ENCODE results near the gene KRTAP2-3.
"Not testable (repeated sequence)": the region's sequence is repeated elsewhere in the genome, so short reads cannot be mapped to it uniquely, and the experiment has no call there.

The KRTAP2-3 gene

DNA sequence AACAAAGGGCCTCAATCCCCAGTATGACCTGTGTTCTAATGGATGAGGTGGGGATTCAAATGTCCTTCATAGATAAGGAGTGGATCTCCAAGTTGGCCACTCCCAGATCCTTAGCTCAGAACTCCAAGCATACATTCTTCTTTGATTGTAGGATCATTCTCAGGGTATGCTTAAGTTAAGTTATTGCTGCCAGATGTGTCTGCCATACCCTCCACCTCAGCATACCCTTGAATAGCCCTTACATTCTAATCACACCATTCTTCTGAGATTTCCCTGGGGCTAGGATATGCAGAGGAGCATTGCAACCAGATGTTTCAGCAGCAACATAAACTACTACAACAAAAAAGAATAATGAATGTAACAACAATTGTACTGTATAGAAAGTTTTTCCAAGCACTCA lies 7.4 kb upstream of the KRTAP2-3 start:
- no peak for DNase-seq (ENCODE audit: low read depth)

DNA sequence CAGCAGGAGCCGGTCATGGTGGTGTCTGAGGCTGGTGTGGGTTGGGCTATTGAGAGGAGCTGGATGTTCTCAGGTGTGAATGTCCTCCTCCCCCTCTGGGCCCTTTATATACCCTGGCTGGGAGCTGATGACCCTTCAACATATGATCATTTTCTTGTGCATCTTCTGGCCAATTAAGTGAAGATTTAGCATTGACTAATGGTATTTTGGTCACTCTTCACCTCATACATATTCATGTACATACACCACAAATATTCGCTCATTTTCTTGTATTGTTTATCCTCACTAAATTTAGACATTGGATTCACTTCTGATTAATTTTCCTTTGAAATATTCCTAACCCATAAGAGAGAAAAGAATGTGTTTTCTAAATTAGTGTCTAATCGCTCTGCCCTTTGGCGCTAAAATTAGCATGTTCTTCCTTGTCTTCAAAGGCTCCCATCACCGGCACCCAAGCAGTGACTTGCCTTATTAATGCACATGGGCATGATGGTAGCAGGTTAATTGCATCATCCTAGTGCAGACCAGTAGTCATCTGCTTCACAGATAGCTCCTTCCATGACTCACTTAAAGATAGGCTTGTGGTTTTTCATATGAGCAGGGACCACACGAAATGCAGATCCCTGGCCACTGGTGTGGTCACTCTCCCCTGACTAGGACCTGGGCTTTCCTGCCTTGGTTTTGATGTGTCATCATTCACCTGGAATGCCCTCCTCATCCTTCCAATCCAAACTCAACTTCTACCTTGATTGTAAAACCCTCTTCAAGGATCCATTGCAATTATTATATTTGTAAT lies 6.1 kb upstream of the KRTAP2-3 start, which contains the start of gene KRTAP2-4:
Gene KRTAP2-4 (minus strand): TSS at position 51 of the 796 bp plus-strand sequence. CDS start 34 bp downstream, at position 17.
- DNase-seq (ENCODE audit: low read depth): no peak

DNA sequence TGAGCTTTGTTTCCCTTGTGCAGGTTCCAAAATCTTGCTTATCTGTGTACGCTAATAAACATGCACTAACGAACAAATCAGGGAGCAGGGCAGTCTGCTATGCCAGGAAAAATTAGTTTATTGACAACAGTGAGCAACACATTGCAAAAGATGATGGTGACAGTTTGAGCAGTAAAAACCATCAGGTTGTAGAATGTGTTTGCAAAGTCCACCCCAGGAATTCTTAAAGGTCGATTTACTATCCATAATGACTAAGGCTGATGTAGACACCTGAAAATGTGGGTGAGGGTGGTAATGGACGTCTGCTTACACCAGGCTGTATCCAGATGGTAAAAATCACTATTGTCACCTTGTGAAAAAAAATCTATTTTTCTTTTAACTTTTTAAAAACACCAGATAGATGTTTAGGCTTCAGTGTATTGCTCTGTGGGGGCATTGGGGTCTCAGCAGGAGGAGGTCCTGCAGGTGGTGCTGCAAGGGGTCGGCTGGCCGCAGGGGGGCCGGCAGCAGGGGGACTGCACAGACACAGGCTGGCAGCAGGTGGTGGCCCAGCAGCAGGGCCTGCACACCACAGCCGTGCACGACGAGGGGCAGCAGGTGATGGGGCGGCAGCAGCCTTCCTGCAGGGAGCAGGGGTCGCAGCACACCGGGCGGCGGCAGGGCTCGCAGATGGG lies 5.2 kb upstream of the KRTAP2-3 start:
- not testable (repeated sequence) for DNase-seq (ENCODE audit: low read depth)

DNA sequence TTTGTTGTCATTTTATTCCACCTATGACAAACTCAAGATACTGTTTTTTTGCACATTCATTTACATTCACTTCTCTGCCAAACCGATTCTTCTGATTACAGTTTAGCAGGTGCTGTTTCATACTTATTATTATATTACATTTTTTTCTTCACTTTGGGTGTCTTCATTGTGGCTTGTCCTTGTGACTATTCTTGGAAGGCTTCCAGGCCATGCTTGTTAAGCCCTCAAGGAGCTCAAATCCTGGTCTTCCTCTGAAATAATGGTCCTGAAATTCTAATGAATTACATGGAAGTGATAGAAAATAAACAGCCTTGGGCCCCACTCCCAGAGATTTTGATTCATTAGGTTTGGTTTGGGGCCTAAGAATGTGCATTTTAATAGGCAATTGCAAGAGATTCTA lies 4.4 kb upstream of the KRTAP2-3 start:
- no peak for DNase-seq (ENCODE audit: low read depth)

DNA sequence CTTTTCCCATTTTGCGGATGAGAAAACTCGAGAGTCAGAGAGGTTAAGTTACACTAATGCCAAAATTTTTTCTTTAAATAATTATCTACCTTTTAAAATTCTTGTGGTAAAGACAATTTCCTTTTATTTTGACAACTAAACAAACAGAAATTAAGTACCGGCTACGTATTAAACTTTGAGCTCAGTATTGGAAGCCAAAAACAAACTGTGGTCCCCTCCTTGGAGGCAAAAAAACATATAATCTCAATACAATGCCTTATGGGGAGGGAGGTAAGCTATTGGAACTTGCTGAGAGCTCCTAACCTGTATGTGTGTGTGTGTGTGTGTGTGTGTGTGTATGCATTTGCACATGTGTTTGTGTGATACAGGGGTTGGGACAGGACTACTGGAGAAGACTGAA lies 3.5 kb upstream of the KRTAP2-3 start:
- no peak for DNase-seq (ENCODE audit: low read depth)

DNA sequence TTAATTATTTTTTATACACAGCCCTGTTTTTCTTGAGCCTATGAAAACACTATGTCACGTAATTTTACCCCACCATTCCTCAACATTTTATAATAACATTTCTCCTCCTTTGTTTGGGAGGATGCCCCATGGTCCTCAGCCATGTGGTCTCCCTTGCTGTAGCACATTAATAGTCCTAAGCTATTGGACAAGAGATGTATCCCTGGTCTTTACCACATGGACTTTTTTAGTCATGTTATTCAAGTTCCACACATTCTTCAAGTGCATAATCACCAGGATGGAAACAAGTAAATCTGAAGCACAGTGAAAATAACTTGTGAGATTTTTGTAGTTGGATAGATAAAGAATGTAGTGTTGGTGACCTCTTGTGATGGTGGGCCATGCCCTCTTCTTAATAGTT lies 2.0 kb upstream of the KRTAP2-3 start:
- DNase-seq (ENCODE audit: low read depth): no peak

DNA sequence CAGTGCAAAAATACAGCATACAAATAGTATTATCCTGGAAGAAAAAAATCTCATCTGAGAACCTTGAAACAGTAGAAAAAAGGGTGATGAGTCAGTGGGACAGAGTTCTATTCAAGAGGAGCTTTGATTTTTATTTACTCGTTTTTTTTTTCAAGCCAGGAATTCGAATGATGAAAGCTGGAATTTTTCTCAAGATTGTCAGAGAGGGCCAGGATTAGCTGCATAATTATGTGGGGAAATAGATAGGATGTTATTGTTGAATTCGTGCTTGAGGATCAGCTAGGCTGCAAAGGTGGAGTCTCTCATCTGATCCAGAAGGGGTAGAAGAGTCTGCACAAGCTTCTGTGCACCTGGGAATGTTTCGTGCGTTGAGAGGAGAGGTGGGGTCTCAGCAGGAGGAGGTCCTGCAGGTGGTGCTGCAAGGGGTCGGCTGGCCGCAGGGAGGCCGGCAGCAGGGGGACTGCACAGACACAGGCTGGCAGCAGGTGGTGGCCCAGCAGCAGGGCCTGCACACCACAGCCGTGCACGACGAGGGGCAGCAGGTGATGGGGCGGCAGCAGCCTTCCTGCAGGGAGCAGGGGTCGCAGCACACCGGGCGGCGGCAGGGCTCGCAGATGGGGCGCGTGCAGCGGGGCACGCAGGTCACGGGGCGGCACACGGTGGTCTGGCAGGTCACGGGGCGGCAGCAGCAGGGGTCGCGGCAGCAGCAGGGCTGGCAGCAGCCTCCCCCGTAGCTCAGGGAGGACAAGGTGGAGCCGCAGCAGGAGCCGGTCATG lies 450 bp downstream of the KRTAP2-3 start:
- not testable (repeated sequence) for DNase-seq (ENCODE audit: low read depth)

DNA sequence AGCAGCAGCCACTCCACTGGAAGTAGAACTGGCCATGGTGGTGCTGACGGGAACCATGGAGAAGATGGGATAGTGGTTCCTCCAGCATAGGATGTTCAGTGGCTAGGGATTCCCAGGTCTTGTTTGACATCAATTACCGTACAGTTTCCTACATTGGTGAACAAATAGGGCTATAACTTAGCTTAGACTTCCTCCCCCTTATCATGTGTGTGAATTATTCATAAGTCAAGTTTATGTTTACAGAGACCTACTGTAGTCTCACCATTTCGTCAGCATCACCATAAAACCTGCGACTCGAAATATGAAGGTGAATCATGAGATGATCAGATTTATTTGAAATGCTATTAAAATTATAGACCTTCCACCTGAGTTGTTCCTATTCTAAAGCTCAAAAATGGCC lies 1.2 kb downstream of the KRTAP2-3 start:
- no peak for DNase-seq (ENCODE audit: low read depth)

DNA sequence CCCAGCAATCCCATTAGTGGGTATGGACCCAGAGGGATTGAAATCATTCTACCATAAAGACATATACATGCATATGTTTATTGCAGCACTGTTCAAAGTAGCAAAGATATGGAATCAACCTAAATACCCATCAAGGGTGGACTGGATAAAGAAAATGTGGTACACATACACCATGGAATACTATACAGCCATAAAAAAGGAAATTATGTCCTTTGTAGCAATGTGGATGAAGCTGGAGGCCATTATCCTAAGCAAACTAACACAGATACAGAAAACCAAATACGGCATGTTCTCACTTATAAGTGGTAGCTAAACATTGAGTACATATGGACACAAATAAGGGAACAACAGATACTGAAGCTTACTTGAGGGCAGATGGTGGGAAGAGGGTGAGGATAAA lies 2.4 kb downstream of the KRTAP2-3 start:
- no peak for DNase-seq (ENCODE audit: low read depth)

DNA sequence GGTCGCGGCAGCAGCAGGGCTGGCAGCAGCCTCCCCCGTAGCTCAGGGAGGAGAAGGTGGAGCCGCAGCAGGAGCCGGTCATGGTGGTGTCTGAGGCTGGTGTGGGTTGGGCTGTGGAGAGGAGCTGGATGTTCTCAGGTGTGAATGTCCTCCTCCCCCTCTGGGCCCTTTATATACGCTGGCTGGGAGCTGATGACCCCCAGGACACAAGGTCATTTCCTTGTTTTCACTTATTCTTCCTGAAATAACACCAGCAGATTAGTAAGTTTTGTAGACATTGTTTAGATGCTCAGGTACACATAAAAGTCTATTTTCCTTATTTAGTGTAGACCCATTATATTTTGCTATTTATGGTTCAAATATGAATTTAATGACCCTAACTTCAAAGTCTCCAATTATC lies 4.8 kb downstream of the KRTAP2-3 start, which contains the start of gene KRTAP2-2:
Gene KRTAP2-2 (minus strand): TSS at position 101 of the 400 bp plus-strand sequence. CDS start 19 bp downstream, at position 82.
- DNase-seq (ENCODE audit: low read depth): not testable (repeated sequence)

DNA sequence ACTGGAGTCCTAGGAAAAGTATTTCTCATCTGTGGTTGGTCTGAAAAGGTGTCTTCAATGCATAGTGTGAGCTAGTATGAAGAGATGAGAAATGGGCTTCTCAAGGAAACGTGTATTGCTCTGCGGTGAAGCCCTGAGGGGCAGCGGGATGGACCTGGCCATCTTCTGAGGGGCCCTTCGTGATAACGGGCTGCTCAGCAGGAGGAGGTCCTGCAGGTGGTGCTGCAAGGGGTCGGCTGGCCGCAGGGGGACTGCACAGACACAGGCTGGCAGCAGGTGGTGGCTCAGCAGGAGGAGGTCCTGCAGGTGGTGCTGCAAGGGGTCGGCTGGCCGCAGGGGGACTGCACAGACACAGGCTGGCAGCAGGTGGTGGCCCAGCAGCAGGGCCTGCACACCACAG lies 5.4 kb downstream of the KRTAP2-3 start:
- not testable (repeated sequence) for DNase-seq (ENCODE audit: low read depth)

DNA sequence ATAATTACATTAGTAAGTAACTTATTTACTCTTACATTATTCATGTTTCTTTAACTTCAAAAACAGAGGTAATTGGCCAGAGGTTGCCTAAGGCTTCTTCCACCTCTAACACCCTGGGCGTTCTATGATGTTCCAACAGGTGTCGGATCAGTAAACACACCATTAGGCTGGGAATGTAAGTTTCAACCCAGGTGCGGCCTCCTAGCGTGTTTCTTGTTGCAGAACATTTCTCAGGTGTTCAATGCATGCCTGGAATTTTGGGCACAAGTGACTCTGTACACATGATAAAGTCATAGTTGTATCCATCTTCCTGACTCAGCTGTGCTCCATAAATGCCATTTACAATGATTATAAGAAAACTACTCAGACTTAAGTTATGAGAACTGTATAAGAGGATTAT lies 5.9 kb downstream of the KRTAP2-3 start:
- DNase-seq (ENCODE audit: low read depth): no peak

DNA sequence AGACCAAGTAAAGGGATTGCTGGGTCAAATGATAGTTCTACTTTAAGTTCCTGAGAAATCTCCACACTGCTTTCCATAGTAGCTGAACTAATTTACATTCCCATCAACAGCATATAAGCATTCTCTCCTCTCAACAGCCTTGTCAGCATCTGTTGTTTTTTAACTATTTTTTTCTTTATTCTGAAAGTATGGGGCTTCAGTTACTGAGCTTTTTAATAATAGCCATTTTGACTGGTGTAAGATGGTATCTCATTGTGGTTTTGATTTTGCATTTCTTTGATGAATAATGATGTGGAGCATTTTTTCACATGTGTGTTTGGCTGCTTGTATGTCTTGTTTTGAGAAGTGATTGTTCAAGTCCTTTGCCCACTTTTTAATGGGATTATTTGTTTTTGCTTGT lies 7.3 kb downstream of the KRTAP2-3 start:
- no peak for DNase-seq (ENCODE audit: low read depth)

DNA sequence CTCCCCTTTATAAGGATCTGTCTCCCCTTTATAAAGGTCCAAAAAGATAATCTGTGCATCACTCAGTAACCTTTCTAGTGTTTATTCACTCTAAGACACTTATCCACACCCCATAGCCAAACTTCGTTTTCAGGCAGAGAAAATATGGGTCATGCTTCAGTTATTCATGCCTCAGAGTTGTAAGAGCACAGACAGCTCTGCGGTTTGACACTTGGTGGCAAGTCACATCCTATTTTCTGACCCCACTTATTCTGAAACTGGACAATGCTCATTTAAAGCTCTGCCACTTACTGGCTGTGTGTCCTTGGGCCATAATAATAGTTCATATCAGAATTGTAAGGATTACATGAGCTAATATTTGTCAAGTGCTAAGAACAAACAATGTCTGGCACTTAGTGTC lies 10.8 kb downstream of the KRTAP2-3 start:
- DNase-seq (ENCODE audit: low read depth): no peak

DNA sequence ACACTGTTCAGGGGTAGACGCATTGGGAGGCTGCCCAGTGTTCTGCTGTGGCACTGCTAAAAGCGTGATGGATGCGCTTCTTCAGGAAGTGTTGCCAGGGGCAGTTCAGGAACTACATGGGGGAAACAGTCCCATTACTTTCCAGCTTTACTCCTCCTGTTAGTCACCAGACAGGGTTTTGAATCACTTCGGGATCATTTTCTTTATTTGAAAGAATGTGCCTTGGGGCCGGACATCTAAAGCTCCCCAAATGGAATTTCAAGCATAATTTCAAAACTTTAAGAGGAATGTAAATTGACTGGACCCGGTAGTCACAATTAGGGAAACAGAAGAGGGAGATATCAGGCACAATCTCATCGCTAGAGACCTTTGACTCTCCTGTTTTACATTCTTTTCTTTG lies 11.5 kb downstream of the KRTAP2-3 start:
- DNase-seq (ENCODE audit: low read depth): no peak

DNA sequence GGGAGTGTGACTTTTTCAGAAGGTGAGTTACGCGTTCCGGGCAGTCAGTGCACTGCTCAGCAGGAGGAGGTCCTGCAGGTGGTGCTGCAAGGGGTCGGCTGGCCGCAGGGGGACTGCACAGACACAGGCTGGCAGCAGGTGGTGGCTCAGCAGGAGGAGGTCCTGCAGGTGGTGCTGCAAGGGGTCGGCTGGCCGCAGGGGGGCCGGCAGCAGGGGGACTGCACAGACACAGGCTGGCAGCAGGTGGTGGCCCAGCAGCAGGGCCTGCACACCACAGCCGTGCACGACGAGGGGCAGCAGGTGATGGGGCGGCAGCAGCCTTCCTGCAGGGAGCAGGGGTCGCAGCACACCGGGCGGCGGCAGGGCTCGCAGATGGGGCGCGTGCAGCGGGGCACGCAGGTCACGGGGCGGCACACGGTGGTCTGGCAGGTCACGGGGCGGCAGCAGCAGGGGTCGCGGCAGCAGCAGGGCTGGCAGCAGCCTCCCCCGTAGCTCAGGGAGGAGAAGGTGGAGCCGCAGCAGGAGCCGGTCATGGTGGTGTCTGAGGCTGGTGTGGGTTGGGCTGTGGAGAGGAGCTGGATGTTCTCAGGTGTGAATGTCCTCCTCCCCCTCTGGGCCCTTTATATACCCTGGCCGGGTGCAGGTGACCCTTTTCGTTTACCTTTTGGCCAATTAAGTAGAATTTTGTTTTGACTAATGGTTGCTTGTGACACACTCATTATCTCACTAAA lies 13.0 kb downstream of the KRTAP2-3 start, which contains the start of gene KRTAP2-1:
Gene KRTAP2-1 (minus strand): TSS at position 582 of the 731 bp plus-strand sequence. CDS start 49 bp downstream, at position 533.
- DNase-seq (ENCODE audit: low read depth): not testable (repeated sequence)

DNA sequence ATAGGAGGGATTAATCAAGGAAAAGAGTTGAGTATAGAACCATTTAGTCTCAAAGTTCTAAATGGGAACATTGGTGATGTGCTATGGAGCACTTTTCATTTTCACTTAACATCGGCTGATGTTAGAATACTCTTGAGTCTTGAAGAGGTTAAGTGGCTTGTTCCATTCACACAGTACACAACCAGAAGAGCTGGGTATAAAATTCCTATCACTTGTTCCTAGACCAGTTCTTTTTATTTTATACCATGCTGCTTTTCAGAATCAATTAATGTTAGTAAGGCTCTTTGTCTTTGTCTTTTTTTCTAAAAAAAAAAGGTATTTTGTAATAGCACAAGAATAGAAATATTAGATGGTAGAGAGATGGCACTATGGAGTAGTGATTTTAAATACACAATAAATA lies 17.0 kb downstream of the KRTAP2-3 start:
- no peak for DNase-seq (ENCODE audit: low read depth)

DNA sequence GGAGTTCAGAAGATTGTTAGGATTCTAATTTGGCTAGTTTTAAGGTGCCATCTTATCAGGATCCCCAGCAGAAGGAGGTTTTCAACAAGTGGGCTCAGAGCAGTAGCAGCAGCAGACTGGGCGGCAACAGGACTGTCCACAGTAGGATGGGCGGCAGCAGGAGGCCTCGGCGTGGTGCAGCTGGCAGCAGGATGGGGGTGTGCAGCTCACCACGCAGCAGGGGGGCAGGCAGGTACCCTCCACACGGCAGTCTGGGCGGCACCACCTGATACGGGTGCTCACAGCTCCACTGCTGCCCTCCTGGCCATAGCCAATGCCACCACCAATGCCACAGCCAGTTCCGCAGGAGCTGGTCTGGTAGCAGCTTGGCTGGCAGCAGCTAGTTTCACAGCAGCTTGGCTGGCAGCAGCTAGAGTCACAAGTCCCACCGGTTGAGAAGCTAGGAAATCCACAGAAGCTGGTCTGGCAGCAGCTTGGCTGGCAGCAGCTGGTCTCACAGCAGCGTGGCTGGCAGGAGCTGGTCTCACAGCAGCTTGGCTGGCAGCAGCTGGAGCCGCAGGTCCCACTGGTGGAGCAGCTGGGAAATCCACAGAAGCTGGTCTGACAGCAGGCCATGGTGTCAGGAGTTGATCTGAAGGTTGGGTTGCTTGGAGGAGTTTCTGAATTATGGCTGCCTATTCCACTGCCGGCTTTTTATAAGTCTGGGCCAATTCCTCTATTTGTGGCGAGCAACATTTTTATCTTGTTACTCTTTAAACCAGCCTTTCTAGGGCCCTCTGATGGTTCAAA lies 18.9 kb downstream of the KRTAP2-3 start, which contains the start of gene KRTAP1-1:
Gene KRTAP1-1 (minus strand): TSS at position 668 of the 789 bp plus-strand sequence. CDS start 53 bp downstream, at position 615.
- DNase-seq (ENCODE audit: low read depth): not testable (repeated sequence)

DNA sequence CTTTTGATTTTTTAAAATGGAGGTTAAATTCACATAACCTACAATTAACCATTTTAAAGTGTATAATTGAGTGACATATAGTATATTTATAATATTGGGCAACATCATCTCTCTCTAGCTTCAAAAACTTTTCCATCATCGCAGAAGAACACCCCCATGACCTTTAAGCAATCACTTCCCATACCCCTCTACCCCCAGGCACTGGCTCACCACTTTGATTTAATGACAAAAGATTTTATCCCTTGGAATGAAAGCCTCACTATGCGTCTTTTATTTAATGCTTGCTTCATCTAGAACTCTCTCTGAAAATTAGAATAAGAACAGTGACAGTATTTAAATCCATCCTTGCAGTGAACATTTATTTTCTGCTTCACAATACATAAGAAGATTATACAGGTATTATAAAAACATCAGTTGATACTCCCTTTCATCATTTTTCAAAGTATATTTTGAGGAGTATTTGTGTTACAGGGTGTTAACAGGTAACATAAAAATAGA lies 22.0 kb downstream of the KRTAP2-3 start:
- no peak for DNase-seq (ENCODE audit: low read depth)

DNA sequence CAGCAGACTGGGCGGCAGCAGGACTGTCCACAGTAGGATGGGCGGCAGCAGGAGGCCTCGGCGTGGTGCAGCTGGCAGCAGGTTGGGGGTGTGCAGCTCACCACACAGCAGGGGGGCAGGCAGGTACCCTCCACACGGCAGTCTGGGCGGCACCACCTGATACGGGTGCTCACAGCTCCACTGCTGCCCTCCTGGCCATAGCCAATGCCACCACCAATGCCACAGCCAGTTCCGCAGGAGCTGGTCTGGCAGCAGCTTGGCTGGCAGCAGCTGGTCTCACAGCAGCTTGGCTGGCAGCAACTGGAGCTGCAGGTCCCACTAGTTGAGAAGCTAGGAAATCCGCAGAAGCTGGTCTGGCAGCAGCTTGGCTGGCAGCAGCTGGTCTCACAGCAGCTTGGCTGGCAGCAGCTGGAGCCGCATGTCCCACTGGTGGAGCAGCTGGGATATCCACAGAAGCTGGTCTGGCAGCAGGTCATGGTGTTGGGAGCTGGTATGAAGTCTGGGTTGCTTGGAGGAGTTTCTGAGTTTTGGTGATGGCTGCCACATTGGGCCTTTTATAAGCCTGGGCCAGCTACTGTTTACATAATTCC lies 25.5 kb downstream of the KRTAP2-3 start, which contains the start of gene KRTAP1-3:
Gene KRTAP1-3 (minus strand): TSS at position 529 of the 590 bp plus-strand sequence. CDS start 53 bp downstream, at position 476.
- not testable (repeated sequence) for DNase-seq (ENCODE audit: low read depth)
